Activated T-helper 1 cell treated with anti-CD3 and anti-CD28 coated beads, Interleukin-2, amount 50 U/mL, for 16 hours (primary cell): ENCODE data around the gene HRK.
"Not testable (repeated sequence)": the region's sequence is repeated elsewhere in the genome, so short reads cannot be mapped to it uniquely, and the experiment has no call there.

Experiments
- DNase-seq, 2 donors: peaks; one replicate each; pipeline ENCODE4 v3.0.0-alpha.2; 2020; ENCODE audit warnings: low read depth in 1 of 2, low spot score in 1 of 2

Gene HRK

DNA sequence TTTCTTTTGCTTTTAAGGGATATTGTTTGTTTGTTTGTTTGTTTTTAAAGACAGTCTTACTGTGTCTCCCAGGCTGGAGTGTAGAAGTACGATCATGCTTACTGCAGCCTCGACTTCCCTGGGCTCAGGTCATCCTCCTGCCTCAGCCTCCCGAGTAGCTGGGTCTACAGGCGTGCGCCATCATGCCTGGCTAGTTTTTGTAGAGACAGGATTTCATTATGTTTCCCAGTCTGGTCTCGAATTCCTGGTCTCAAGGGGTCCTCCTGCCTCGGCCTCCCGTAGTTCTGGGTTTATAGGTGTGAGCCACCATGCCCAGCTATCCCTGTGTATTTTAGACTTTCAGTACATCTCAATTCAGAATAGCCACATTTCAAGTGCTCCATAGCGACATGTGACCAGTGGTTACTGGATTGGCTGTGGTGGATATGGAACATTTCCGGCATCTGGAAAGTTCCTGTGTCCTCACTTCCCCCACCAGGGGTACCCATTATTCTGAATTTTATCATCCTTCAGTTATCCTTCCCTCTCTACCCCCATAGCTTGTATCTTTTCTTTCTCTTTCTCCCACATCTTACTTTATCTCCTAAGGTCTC, 61.1 kb downstream of the HRK start:
- DNase-seq, result no peak

DNA sequence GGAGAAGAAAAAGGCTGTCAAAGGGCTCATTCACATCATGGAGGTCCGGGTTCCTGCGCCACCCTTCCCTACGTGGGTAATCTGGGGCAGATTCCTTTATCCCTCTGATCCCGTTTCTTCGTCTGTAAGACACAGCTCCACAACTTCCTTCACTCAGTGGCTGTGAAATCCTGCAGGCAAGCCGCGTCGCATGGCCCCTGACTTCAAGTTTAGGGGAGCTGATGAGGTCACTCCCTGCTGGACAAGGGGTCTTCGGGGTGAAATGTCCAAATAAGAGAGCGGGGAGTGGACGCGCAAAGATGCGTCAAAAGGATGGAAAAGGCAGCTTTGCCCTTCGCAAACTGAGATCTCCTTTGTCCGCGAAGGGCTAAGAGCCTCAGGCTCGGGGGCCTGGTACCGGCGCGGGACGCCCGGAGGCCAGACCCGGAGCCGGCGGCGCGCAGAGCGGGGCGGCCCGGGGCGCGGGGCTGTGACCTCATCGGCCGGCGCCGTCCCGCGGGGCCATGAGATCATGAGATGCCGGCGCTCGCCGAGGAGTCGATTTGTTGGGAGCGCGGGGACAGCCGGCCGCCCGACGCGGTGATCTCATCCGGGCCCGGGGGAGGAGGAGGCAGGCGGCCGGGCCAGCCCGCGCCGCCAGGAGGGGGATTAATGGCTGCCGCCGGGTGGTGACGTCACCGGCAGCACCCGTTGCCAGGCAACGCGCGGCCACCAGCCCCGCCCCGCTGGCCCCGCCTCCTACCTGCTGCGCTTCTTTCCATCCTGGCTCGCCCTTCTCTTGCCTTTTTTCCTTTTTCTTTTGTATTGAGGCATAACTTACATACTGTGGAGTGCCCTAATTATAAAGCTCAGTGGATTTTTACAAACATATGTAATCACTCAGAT, 62.1 kb downstream of the HRK start:
- DNase-seq, result peak; percentile 76 to 84

DNA sequence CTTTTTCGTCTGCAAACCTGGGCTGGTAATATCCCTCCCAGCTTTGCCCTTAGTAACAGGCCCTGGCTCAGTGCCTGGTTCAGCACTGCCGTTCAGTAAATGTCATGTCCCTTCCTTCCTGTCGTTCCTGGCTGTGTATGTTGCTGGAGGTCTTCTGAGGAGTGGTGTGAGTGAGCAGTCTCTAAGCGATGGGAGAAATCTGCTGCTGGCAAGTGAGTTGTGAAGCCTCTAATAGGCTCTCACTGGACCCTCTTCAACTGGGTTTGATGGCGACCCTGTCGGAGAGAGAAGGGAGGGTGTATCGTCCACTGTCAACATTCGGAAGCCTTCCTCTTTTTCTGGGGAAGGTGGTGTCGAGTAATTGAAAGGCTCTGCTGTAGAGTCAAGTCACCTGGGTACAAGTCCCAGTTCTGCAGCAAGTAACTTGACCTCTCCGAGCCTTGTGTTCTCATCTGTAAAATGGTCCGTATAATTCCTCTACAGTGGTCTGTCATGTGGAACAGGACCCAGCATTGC, 62.8 kb downstream of the HRK start:
- no peak for DNase-seq

DNA sequence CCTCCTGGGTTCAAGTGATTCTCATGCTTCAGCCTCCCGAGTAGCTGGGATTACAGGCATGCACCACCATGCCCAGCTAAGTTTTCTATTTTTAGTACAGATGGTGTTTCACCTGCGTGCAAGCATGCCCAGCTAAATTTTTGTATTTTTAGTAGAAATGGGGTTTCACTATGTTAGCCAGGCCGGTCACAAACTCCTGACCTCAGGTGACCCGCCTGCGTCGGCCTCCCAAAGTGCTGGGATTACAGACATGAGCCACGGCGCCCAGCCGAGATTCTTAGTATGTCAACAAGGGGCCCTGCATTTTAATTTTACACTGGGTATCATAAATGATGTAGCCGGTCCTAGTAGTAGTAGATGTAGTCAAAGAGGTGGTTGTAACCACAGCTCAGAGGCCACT, 66.5 kb downstream of the HRK start:
- DNase-seq, result not testable (repeated sequence)

DNA sequence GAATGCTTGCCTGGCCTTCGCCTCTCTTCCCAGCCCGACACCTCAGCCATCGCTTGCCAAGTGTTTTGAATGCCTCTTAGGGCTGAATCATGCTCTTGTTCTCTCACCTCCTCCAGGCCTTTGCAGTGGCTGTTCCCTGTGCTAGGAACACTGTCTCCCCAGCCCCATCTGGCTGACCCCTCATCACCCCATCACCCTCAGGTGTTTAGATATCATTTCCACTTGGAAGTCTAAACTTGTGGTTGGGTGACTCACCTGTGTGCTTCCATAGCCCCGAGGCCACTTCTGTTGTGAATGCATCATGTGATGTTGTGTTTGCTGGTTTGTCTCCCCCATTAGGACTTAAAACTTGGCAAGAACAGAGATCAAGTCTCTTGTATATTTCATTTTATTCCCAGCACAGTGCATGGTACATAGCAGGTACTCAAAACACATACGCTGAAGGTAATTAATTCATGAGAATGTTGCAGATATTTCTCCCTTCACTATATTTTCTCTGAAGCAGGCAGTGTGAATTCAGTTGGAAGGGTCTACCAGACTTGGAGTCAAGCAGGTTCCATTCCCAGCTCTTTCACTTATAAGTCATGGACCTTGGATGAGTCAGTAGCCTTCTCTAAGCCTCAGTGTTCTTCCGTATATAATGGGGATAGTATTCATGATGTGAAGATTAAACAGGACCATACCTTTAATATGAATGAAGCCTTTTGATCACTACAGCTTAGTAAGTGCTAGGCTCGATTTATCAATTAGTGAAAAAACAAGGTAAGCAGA, 67.8 kb downstream of the HRK start:
- no peak for DNase-seq

DNA sequence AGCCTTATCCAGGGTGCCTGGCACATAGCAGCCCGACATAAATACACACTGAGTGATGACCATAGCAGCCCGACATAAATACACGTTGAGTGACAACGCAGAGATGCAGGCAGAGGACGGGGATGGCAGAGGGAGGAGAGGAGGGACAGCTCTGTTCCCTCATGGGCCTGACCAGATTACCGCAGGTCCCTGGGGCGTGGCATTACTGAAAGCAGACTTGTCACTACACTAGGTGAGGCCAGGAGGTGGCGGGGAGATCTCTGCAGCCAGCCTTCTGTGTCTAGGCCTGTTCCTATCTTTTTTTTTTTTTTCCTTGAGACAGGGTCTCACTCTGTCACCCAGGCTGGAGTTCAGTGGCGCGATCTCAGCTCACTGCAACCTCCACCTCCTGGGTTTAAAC, 69.0 kb downstream of the HRK start:
- no peak for DNase-seq

DNA sequence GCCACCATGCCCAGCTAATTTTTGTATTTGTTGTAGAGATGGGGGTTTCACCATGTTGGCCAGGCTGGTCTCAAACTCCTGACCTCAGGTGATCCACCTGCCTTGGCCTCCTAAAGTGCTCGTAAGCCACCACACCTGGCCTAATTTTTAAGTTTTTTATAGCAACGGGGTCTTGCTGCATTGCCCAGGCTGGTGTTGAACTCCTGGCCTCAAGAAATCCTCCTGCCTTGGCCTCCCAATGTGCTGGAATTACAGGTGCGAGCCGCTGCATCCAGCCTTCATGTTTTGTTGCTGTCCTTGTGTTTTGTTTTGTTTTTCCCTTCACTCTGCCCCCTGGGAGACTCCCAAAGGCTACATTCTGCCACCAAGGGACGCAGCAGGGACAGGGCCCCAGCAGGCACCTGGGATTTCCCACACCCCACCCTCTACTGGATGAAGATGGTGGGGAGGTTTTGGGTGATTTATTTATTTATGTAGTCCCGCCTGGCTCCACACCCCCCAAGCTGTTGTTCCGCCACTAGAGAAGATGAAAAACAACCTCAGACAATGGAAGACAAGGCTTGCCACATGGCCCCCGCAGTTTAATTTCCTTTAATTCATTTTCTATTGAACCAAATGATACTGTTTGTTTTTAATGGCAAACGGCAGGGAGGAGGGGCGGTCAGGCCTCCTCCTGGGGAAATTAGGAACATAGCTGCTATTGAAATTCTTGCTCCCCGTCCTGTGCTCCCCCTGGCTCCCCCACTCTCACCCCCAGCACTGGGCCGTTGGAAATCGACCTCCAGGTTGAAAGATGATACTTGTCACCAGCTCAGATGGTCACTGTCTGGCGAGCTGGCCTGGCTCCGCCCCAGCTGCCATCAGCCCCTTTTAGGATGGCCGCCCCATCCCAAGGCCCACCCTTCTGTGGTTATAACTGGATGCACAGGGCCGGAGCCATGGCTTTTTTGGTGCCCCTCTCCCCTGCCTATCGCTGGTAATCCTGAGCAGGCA, 72.8 kb downstream of the HRK start:
- DNase-seq, result no peak

DNA sequence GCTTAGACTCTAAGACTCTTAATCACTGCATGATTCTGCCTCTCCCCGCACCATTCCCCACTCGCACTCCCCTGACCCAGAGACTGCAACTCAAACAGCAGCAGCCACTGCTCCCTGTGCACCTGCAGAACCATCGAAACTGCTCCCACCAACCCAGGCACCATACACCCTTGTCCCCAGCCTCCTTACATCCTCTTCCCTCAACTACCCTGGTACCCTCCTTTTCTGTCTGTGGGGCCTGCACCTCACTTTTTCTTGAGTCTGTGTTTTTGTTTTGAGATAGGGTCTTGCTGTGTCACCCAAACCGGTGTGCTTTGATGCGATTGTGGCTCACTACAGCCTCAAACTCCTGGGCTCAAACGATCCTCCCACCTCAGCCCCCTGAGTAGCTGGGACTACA, 73.7 kb downstream of the HRK start:
- DNase-seq, result no peak

DNA sequence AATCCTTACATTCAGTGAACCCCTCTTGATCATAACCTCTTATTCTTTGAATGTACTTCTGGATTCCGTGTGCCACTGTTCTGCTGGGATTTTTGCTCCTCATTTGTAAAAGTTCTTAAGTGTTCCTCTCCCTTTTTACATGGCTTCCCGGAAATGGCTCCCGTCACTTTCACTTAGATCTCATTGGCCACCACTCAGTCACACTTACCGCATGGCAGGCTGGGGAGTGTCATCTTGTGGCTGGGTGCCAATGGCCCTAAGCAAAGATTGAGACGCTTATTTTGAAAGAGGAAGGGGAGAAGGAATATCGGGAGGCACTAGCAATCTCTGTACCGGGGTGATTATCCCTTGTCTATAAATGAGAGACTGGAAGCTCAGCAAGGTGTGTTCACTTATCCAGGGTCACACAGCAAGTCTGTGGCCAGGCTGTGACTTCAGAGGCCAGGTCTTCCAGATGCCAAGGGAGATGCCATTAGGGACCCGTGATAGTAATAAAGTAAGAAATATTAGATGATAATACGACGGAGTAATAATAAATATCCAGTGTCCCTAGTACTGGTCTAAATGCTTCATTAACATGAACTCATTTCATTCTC, 74.3 kb downstream of the HRK start:
- no peak for DNase-seq
